SIG-M5 (cell line): ENCODE data around the gene PPP1R1A.

Experiments
- DNase-seq: peaks from one replicate; lab custom pipeline; 2025; lab: John Stamatoyannopoulos, UW

Gene PPP1R1A

GRCh38 chr12:54603173-54603814, 14.8 kb upstream of the PPP1R1A start:
- DNase-seq: peak; percentile 44

GRCh38 chr12:54602661-54603060, 14.2 kb upstream of the PPP1R1A start:
- DNase-seq: no peak

GRCh38 chr12:54601841-54602240, 13.4 kb upstream of the PPP1R1A start:
- no peak for DNase-seq

- DNase-seq: no peak
Measured at GRCh38 chr12:54598970-54599369, 10.5 kb upstream of the PPP1R1A start.

GRCh38 chr12:54596526-54596946, 8.1 kb upstream of the PPP1R1A start:
- no peak for DNase-seq

GRCh38 chr12:54595471-54595870, 7.0 kb upstream of the PPP1R1A start:
- no peak for DNase-seq

GRCh38 chr12:54593725-54594124, 5.3 kb upstream of the PPP1R1A start:
- DNase-seq: no peak

- no peak for DNase-seq
Measured at GRCh38 chr12:54593135-54593534, 4.7 kb upstream of the PPP1R1A start.

- DNase-seq: no peak
Measured at GRCh38 chr12:54592316-54592715, 3.9 kb upstream of the PPP1R1A start.

- DNase-seq: no peak
Measured at GRCh38 chr12:54590978-54591591, 2.6 kb upstream of the PPP1R1A start.

- no peak for DNase-seq
Measured at GRCh38 chr12:54589964-54590363, 1.5 kb upstream of the PPP1R1A start.

GRCh38 chr12:54588890-54589267, 420 bp upstream of the PPP1R1A start:
- no peak for DNase-seq

GRCh38 chr12:54587315-54587873, 1.1 kb downstream of the PPP1R1A start:
- no peak for DNase-seq

GRCh38 chr12:54586620-54587019, 1.8 kb downstream of the PPP1R1A start:
- no peak for DNase-seq

GRCh38 chr12:54585243-54585642, 3.2 kb downstream of the PPP1R1A start:
- no peak for DNase-seq

GRCh38 chr12:54584128-54584527, 4.3 kb downstream of the PPP1R1A start:
- DNase-seq: no peak

GRCh38 chr12:54583726-54584125, 4.7 kb downstream of the PPP1R1A start:
- no peak for DNase-seq

- no peak for DNase-seq
Measured at GRCh38 chr12:54581412-54581811, 7.0 kb downstream of the PPP1R1A start.

- DNase-seq: no peak
Measured at GRCh38 chr12:54579696-54580333, 8.6 kb downstream of the PPP1R1A start.

GRCh38 chr12:54579258-54579657, 9.2 kb downstream of the PPP1R1A start:
- DNase-seq: no peak

- DNase-seq: no peak
Measured at GRCh38 chr12:54578778-54579177, 9.7 kb downstream of the PPP1R1A start.

- DNase-seq: no peak
Measured at GRCh38 chr12:54572881-54573280, 15.6 kb downstream of the PPP1R1A start.
